22Rv1 (cell line): ENCODE data around the gene ICE2.

ENCODE experiments used
- CTCF ChIP-seq: fragments of 450-650 bp; IDR thresholded peaks from 2 replicates; pipeline ENCODE4 v1.5.1; 2017; ENCODE audit warnings: mild to moderate bottlenecking
- ZFX ChIP-seq: fragments of 450-650 bp; IDR thresholded peaks from 2 replicates; pipeline ENCODE4 v1.6.1; 2017; ENCODE audit warnings: antibody characterized with exemption, borderline replicate concordance

- TF ChIP-seq CTCF, result no peak
- TF ChIP-seq ZFX, result no peak
Observed at GRCh38 chr15:60454824-60455223, 24.1 kb downstream of the ICE2 start.
